ENCODE data around the gene SLC26A9.

DNA sequence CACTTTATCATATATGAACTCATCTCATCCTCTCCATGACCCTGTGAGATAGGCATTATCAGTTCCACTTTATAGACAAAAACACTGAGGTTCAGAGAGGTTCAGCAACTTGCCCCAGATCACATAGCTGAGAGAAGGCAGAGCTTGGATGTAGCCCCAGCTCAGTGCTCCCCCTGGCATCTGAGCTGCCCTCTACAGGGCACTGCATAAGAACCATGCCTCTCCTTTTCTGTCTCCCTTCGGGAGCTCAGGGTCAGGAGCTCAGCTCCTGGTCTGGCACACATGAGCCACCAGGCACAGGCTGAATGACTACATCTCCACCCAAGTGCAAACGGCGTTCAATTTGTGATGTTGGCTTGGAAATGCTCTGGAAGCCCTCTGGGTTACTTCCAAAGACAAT is 43.0 kb upstream of the SLC26A9 start:
- TF ChIP-seq EP300 (IDR thresholded peaks at IDR 0.05; ENCODE audit: borderline replicate concordance in 1 of 2, control insufficient read depth in 1 of 2, low read depth in 2 of 2, low read length in 2 of 2) (no peak), NFYB (IDR thresholded peaks at IDR 0.05; ENCODE audit: insufficient read depth, low read depth, low read length) (no peak), JUNB (IDR thresholded peaks at IDR 0.05) (no peak), POLR2A (IDR thresholded peaks at IDR 0.05; ENCODE audit: low read depth, low read length) (no peak), MYC (IDR thresholded peaks at IDR 0.05; ENCODE audit: insufficient read depth, insufficient read length, insufficient replicate concordance, low read length, severe bottlenecking) (no peak)
